GM12878 (cell line): ENCODE measurements around the gene RNF181. TPM values are rescaled to one million over a fixed set of nuclear protein-coding genes. Genes with fewer than 3 reads are reported as not detected.

Source experiments
- ATAC-seq: fragments of 200-7000 bp; cut with Tn5 transposase; 3 replicates; pipeline ENCODE4 v1.9.1; 2020; ENCODE audit warnings: mild to moderate bottlenecking, moderate library complexity
- BruUV-seq: library from RNA; stranded (reverse); fragments of 400-500 nt; replicated peaks from 2 replicates; lab custom pipeline; 2021; lab: Mats Ljungman, UMichigan
- CTCF ChIA-PET: fragments of 300-600 bp; sonication (Branson Sonifier 250); formaldehyde crosslinking; extraction: SDS; loops from one replicate; lab custom pipeline; 2021; ENCODE audit warnings: inconsistent platforms; lab: Yijun Ruan, JAX
- POLR2A ChIA-PET: fragments of 350-600 bp; formaldehyde crosslinking; extraction: SDS; loops from one replicate; lab custom pipeline; 2021; ENCODE audit warnings: inconsistent platforms; lab: Charles Lee
- RAD21 ChIA-PET: fragments of 300-600 bp; sonication (Branson Sonifier 250); formaldehyde crosslinking; loops from one replicate; lab custom pipeline; 2023; ENCODE audit warnings: antibody characterized with exemption; ENCODE audit not compliant: unreplicated experiment; lab: Charles Lee
- SMC1A ChIA-PET: fragments of 300-600 bp; sonication (Branson Sonifier 250); formaldehyde crosslinking; loops from one replicate; lab custom pipeline; 2023; ENCODE audit not compliant: unreplicated experiment, uncharacterized antibody; lab: Charles Lee
- DNase-seq: peaks from one replicate; pipeline ENCODE4 v3.0.0-alpha.2; 2011; ENCODE audit warnings: low read depth, low spot score
- FAIRE-seq: peaks from 3 replicates; lab custom pipeline; 2011; peaks lifted over from hg19 to GRCh38; lab: Jason Lieb, UNC
- H2AFZ ChIP-seq: 2 replicates; pipeline ENCODE4 v1.6.0; 2011; ENCODE audit warnings: low read depth, low read length, control low read depth; ENCODE audit not compliant: control insufficient read depth
- H3K27ac ChIP-seq: 2 replicates; pipeline ENCODE4 v1.5.1; 2011; ENCODE audit warnings: control low read depth; ENCODE audit not compliant: control insufficient read depth, insufficient read depth
- H3K27me3 ChIP-seq, 2 experiments: replicated peaks in 1 of 2; 2 replicates each; pipeline versions ENCODE4 v1.6.0 to v1.6.1; 2011; ENCODE audit warnings: low read length in 1 of 2; ENCODE audit not compliant: control insufficient read depth in 2 of 2, insufficient read depth in 2 of 2
- H3K36me3 ChIP-seq, 2 experiments: 2 replicates each; pipeline ENCODE4 v1.5.1; 2011; ENCODE audit warnings: low read length in 1 of 2; ENCODE audit not compliant: control insufficient read depth in 2 of 2, insufficient read depth in 2 of 2
- H3K4me1 ChIP-seq: 2 replicates; pipeline ENCODE4 v1.6.1; 2011; ENCODE audit warnings: mild to moderate bottlenecking, low read length, moderate library complexity, mixed read lengths; ENCODE audit not compliant: control insufficient read depth, insufficient read depth
- H3K4me2 ChIP-seq: 2 replicates; pipeline ENCODE4 v1.6.0; 2011; ENCODE audit warnings: control low read depth; ENCODE audit not compliant: control insufficient read depth, insufficient read depth
- H3K4me3 ChIP-seq: fragments of 200-600 bp; sonication (generic); 2 replicates; pipeline ENCODE4 v1.5.1; 2016
- H3K79me2 ChIP-seq: 2 replicates; pipeline ENCODE4 v1.6.0; 2011; ENCODE audit warnings: low read length; ENCODE audit not compliant: control insufficient read depth, insufficient read depth
- H3K9ac ChIP-seq: 2 replicates; pipeline ENCODE4 v1.8.0; 2011; ENCODE audit warnings: low read length, control low read depth, mixed read lengths; ENCODE audit not compliant: control insufficient read depth, insufficient read depth
- H3K9me3 ChIP-seq: replicated peaks from 3 replicates; pipeline ENCODE4 v1.5.1; 2011; ENCODE audit warnings: mild to moderate bottlenecking, low read length; ENCODE audit not compliant: control insufficient read depth, insufficient read depth
- H4K20me1 ChIP-seq: 2 replicates; pipeline ENCODE4 v1.6.0; 2011; ENCODE audit not compliant: control insufficient read depth, insufficient read depth
- CBX3 ChIP-seq: fragments of 200-600 bp; sonication (generic); IDR thresholded peaks from 2 replicates; pipeline ENCODE4 v1.6.1; 2016; ENCODE audit warnings: low read depth, borderline replicate concordance
- HDAC2 ChIP-seq: fragments of 200-600 bp; sonication (generic); IDR thresholded peaks from 2 replicates; pipeline ENCODE4 v1.6.1; 2017
- RUNX3 ChIP-seq: IDR thresholded peaks from 2 replicates; pipeline ENCODE4 v1.6.1; 2012; ENCODE audit warnings: low read length, inconsistent platforms
- SRF ChIP-seq, 2 experiments: IDR thresholded peaks; 2 replicates each; pipeline ENCODE4 v1.6.1; 2011; ENCODE audit warnings: low read depth in 2 of 2, low read length in 2 of 2, mild to moderate bottlenecking in 1 of 2, moderate library complexity in 1 of 2
- TAF1 ChIP-seq: IDR thresholded peaks from 2 replicates; pipeline ENCODE4 v1.6.1; 2011; ENCODE audit warnings: mild to moderate bottlenecking, low read depth, low read length, borderline replicate concordance
- TCF3 ChIP-seq: IDR thresholded peaks from 2 replicates; pipeline ENCODE4 v1.6.1; 2012; ENCODE audit warnings: low read depth, mild to moderate bottlenecking, low read length, borderline replicate concordance; ENCODE audit not compliant: insufficient read depth
- WGBS: methylation state at CpG from one replicate; pipeline ENCODE4 v1.1.6; 2016; ENCODE audit warnings: low lambda C conversion rate; ENCODE audit not compliant: insufficient replicate concordance, insufficient coverage; ENCODE audit errors: missing lambda C conversion rate; 5-methylcytosine and 5-hydroxymethylcytosine counted together
- in situ Hi-C: fragments of 300-500 bp; cut with MboI; formaldehyde crosslinking; loops from 9 replicates; pipeline ENCODE4 v1.14.3; 2018; ENCODE audit warnings: mixed read lengths
- intact Hi-C: fragments of 100-400 bp; cut with micrococcal nuclease; formaldehyde crosslinking; loops from one replicate; pipeline ENCODE4 v1.14.2; 2022; ENCODE audit not compliant: unreplicated experiment
- polyA plus RNA-seq, 11 experiments: library from polyadenylated mRNA; depleted of rRNA in 4 of 11; unstranded in 6 of 11; stranded (reverse) in 5 of 11; fragments of >200 nt; fragmentation: Nextera tagmentation in 4 of 11; fragmentation: Illumina TruSeq in 1 of 11; extraction: Ambion mirVana in 4 of 11; extraction: Trizol in 1 of 11; gene quantifications; 1 replicate in 1 of 11; 2 replicates in 10 of 11; pipeline versions ENCODE4 v1.2.1 to v1.2.3, GENCODE V29; 2011 to 2016; ENCODE audit warnings: inconsistent platforms in 2 of 11, missing spikeins in 2 of 11, low read depth in 1 of 11
- small RNA-seq: library from RNA; depleted of rRNA; stranded (forward); fragments of <200 nt; gene quantifications from one replicate; pipeline ENCODE3, GENCODE V24; 2014
- total RNA-seq, 4 experiments: library from RNA; depleted of rRNA in 3 of 4; stranded (reverse); fragments of >200 nt in 3 of 4; fragmentation: Illumina TruSeq in 1 of 4; extraction: Trizol in 1 of 4; gene quantifications; 2 replicates each; pipeline versions ENCODE4 v1.2.1 to v1.2.3, GENCODE V29; 2013 to 2021
- TF ChIP-seq, protein P1 (sequence below): fragments of 450-650 bp; formaldehyde crosslinking; IDR thresholded peaks from 2 replicates; pipeline ENCODE4 v1.5.0; 2022; ENCODE audit warnings: mild to moderate bottlenecking, missing genetic modification characterization

The RNF181 gene
- total and polyA plus RNA-seq, 10 of the 15 experiments (the other 5 are each of a cell fraction or from before 2014, with no cell fraction given): 101 to 409 (median 213) TPM

DNA sequence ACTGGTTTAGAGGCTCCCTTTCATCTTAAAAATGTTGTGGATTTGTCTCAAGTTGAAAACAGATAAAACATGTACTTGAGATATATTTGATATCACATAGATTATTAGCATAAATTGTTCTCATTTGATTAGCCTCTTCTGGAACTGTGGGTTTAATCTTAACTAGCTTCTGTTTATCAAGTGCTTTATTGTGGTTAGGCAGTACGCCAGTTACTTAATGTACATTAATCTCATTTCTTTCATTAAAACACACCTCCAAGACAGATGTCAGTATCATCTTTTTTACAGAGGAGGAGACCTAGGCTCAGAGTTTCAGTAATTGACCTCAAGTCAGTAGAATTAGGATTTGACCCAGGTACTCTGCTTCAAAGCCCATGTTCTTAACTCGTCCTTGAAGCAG is 50.6 kb downstream of the RNF181 start:
- TF ChIP-seq SRF (IDR thresholded peaks at IDR 0.05; ENCODE audit: low read depth in 2 of 2, low read length in 2 of 2) (no peak), RUNX3 (no peak), HDAC2 (no peak), TCF3 (no peak), TAF1 (no peak), CBX3 (no peak)
- TF ChIP-seq, protein P1, sequence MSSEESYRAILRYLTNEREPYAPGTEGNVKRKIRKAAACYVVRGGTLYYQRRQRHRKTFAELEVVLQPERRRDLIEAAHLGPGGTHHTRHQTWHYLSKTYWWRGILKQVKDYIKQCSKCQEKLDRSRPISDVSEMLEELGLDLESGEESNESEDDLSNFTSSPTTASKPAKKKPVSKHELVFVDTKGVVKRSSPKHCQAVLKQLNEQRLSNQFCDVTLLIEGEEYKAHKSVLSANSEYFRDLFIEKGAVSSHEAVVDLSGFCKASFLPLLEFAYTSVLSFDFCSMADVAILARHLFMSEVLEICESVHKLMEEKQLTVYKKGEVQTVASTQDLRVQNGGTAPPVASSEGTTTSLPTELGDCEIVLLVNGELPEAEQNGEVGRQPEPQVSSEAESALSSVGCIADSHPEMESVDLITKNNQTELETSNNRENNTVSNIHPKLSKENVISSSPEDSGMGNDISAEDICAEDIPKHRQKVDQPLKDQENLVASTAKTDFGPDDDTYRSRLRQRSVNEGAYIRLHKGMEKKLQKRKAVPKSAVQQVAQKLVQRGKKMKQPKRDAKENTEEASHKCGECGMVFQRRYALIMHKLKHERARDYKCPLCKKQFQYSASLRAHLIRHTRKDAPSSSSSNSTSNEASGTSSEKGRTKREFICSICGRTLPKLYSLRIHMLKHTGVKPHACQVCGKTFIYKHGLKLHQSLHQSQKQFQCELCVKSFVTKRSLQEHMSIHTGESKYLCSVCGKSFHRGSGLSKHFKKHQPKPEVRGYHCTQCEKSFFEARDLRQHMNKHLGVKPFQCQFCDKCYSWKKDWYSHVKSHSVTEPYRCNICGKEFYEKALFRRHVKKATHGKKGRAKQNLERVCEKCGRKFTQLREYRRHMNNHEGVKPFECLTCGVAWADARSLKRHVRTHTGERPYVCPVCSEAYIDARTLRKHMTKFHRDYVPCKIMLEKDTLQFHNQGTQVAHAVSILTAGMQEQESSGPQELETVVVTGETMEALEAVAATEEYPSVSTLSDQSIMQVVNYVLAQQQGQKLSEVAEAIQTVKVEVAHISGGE: no peak
- Histone ChIP-seq H3K4me3 (no peak overlapping the region), H4K20me1 (no peaks in the 10 kb centered on the region), H3K4me2 (no peak overlapping the region), H3K79me2 (no peaks in the 10 kb centered on the region), H3K36me3 (peaks cover 29 to 41% of the 10 kb centered on the region in 2 experiments), H2AFZ (no peak overlapping the region), H3K9ac (no peak overlapping the region), H3K4me1 (peaks cover 18% of the 10 kb centered on the region), H3K9me3 (no peaks in the 10 kb centered on the region), H3K27me3 (no peaks in the 10 kb centered on the region), H3K27ac (no peak overlapping the region)
- no peak for FAIRE-seq
- SMC1A ChIA-PET: interaction anchor here (0.9 kb wide), 1 partner anchor 23 kb away, joined by 3 read pairs; no protein-coding TSS in a partner anchor
- RAD21 ChIA-PET: no interaction called here
- POLR2A ChIA-PET: no interaction called here
- no TSS peak for BruUV-seq
- CTCF ChIA-PET: interaction anchor here (1.0 to 2.0 kb wide), 3 partner anchors 9 to 226 kb away, joined by 3 to 7 read pairs (median 6); no protein-coding TSS in a partner anchor
- intact Hi-C loops: no loop called here
- WGBS: 95% methylated on average over 2 of the region's 2 CpGs
- in situ Hi-C loops: no loop called here
- DNase-seq: no peak
- ATAC-seq: no peak

Small RNAs within 50 kb of the gene (small RNA-seq; reads per million reads assigned to genes)
- not detected for gene RN7SL126P

Other genes with a start within 250 kb of the RNF181 start
Only the 7 nearest of the 14 such genes appear.
- gene MAT2A, start 56.6 kb upstream of the RNF181 start, total RNA-seq (2014; rRNA removed): 183 TPM in 2 replicates
- 125 and 133 TPM in 2 replicates for gene MAT2A, start 56.6 kb upstream of the RNF181 start, total RNA-seq (2014; rRNA removed; fragmentation: Illumina TruSeq; extraction: Trizol)
- 255 and 286 TPM in 2 replicates for gene MAT2A, start 56.6 kb upstream of the RNF181 start, total RNA-seq (2021)
- gene MAT2A, start 56.6 kb upstream of the RNF181 start, polyA plus RNA-seq (2011; rRNA removed): 408 and 460 TPM in 2 replicates
- 293 and 364 TPM in 2 replicates for gene MAT2A, start 56.6 kb upstream of the RNF181 start, polyA plus RNA-seq (2014; fragmentation: Illumina TruSeq; extraction: Trizol)
- 100 to 1,000 TPM in 1 of 2 experiments, 10 to 100 TPM in 1; 97.6 to 127 TPM for gene MAT2A, start 56.6 kb upstream of the RNF181 start, polyA plus RNA-seq (2014; fragmentation: Nextera tagmentation; extraction: Ambion mirVana)
- gene MAT2A, start 56.6 kb upstream of the RNF181 start, polyA plus RNA-seq (2014; rRNA removed): 329 and 359 TPM in 2 replicates
- 100 to 1,000 TPM; 312 to 333 TPM for gene MAT2A, start 56.6 kb upstream of the RNF181 start, polyA plus RNA-seq (2016; fragmentation: Nextera tagmentation; extraction: Ambion mirVana)
- 22.2 and 23.6 TPM in 2 replicates for gene GGCX, start 34.3 kb upstream of the RNF181 start, total RNA-seq (2014; rRNA removed)
- gene GGCX, start 34.3 kb upstream of the RNF181 start, total RNA-seq (2014; rRNA removed; fragmentation: Illumina TruSeq; extraction: Trizol): 18.5 and 20.8 TPM in 2 replicates
- 22.9 and 24.6 TPM in 2 replicates for gene GGCX, start 34.3 kb upstream of the RNF181 start, total RNA-seq (2021)
- 20.5 and 26.1 TPM in 2 replicates for gene GGCX, start 34.3 kb upstream of the RNF181 start, polyA plus RNA-seq (2011; rRNA removed)
- gene GGCX, start 34.3 kb upstream of the RNF181 start, polyA plus RNA-seq (2014; fragmentation: Illumina TruSeq; extraction: Trizol): 18.1 and 22.5 TPM in 2 replicates
- gene GGCX, start 34.3 kb upstream of the RNF181 start, polyA plus RNA-seq (2014; fragmentation: Nextera tagmentation; extraction: Ambion mirVana): 10 to 100 TPM; 46.6 to 52.7 TPM
- 27.0 and 37.6 TPM in 2 replicates for gene GGCX, start 34.3 kb upstream of the RNF181 start, polyA plus RNA-seq (2014; rRNA removed)
- gene GGCX, start 34.3 kb upstream of the RNF181 start, polyA plus RNA-seq (2016; fragmentation: Nextera tagmentation; extraction: Ambion mirVana): 10 to 100 TPM; 25.4 to 30.3 TPM
- gene VAMP8, start 18.2 kb upstream of the RNF181 start, total RNA-seq (2014; rRNA removed): 148 and 159 TPM in 2 replicates
- gene VAMP8, start 18.2 kb upstream of the RNF181 start, total RNA-seq (2014; rRNA removed; fragmentation: Illumina TruSeq; extraction: Trizol): 89.5 and 93.6 TPM in 2 replicates
- gene VAMP8, start 18.2 kb upstream of the RNF181 start, total RNA-seq (2021): 135 and 141 TPM in 2 replicates
- 266 and 269 TPM in 2 replicates for gene VAMP8, start 18.2 kb upstream of the RNF181 start, polyA plus RNA-seq (2011; rRNA removed)
- 266 and 296 TPM in 2 replicates for gene VAMP8, start 18.2 kb upstream of the RNF181 start, polyA plus RNA-seq (2014; fragmentation: Illumina TruSeq; extraction: Trizol)
- 100 to 1,000 TPM; 544 to 744 TPM for gene VAMP8, start 18.2 kb upstream of the RNF181 start, polyA plus RNA-seq (2014; fragmentation: Nextera tagmentation; extraction: Ambion mirVana)
- 184 and 193 TPM in 2 replicates for gene VAMP8, start 18.2 kb upstream of the RNF181 start, polyA plus RNA-seq (2014; rRNA removed)
- gene VAMP8, start 18.2 kb upstream of the RNF181 start, polyA plus RNA-seq (2016; fragmentation: Nextera tagmentation; extraction: Ambion mirVana): 100 to 1,000 TPM; 210 to 223 TPM
- 17.7 and 19.3 TPM in 2 replicates for gene VAMP5, start 11.3 kb upstream of the RNF181 start, total RNA-seq (2014; rRNA removed)
- gene VAMP5, start 11.3 kb upstream of the RNF181 start, total RNA-seq (2014; rRNA removed; fragmentation: Illumina TruSeq; extraction: Trizol): 6.7 and 7.4 TPM in 2 replicates
- gene VAMP5, start 11.3 kb upstream of the RNF181 start, total RNA-seq (2021): 21.8 and 24.5 TPM in 2 replicates
- 1.4 and 3.8 TPM in 2 replicates for gene VAMP5, start 11.3 kb upstream of the RNF181 start, polyA plus RNA-seq (2011; rRNA removed)
- gene VAMP5, start 11.3 kb upstream of the RNF181 start, polyA plus RNA-seq (2014; fragmentation: Illumina TruSeq; extraction: Trizol): 11.0 and 22.0 TPM in 2 replicates
- 10 to 100 TPM; 37.1 to 52.7 TPM for gene VAMP5, start 11.3 kb upstream of the RNF181 start, polyA plus RNA-seq (2014; fragmentation: Nextera tagmentation; extraction: Ambion mirVana)
- 31.3 and 38.3 TPM in 2 replicates for gene VAMP5, start 11.3 kb upstream of the RNF181 start, polyA plus RNA-seq (2014; rRNA removed)
- gene VAMP5, start 11.3 kb upstream of the RNF181 start, polyA plus RNA-seq (2016; fragmentation: Nextera tagmentation; extraction: Ambion mirVana): 10 to 100 TPM; 23.8 to 28.0 TPM
- 2.7 and 3.3 TPM in 2 replicates for gene TMEM150A, start 7.0 kb downstream of the RNF181 start, total RNA-seq (2014; rRNA removed)
- 1.3 and 1.7 TPM in 2 replicates for gene TMEM150A, start 7.0 kb downstream of the RNF181 start, total RNA-seq (2014; rRNA removed; fragmentation: Illumina TruSeq; extraction: Trizol)
- gene TMEM150A, start 7.0 kb downstream of the RNF181 start, total RNA-seq (2021): 2.5 and 3.8 TPM in 2 replicates
- 0.68 and 1.6 TPM in 2 replicates for gene TMEM150A, start 7.0 kb downstream of the RNF181 start, polyA plus RNA-seq (2011; rRNA removed)
- 0.68 and 2.5 TPM in 2 replicates for gene TMEM150A, start 7.0 kb downstream of the RNF181 start, polyA plus RNA-seq (2014; fragmentation: Illumina TruSeq; extraction: Trizol)
- 1 to 10 TPM in 1 of 2 experiments, under 1 TPM in 1; 0.45 to 1.5 TPM for gene TMEM150A, start 7.0 kb downstream of the RNF181 start, polyA plus RNA-seq (2014; fragmentation: Nextera tagmentation; extraction: Ambion mirVana)
- gene TMEM150A, start 7.0 kb downstream of the RNF181 start, polyA plus RNA-seq (2014; rRNA removed): 4.1 and 4.7 TPM in 2 replicates
- 1 to 10 TPM; 3.9 to 4.4 TPM for gene TMEM150A, start 7.0 kb downstream of the RNF181 start, polyA plus RNA-seq (2016; fragmentation: Nextera tagmentation; extraction: Ambion mirVana)
- gene C2orf68, start 16.3 kb downstream of the RNF181 start, total RNA-seq (2014; rRNA removed): 26.1 and 27.5 TPM in 2 replicates
- 19.1 and 22.3 TPM in 2 replicates for gene C2orf68, start 16.3 kb downstream of the RNF181 start, total RNA-seq (2014; rRNA removed; fragmentation: Illumina TruSeq; extraction: Trizol)
- gene C2orf68, start 16.3 kb downstream of the RNF181 start, total RNA-seq (2021): 31.5 and 34.3 TPM in 2 replicates
- gene C2orf68, start 16.3 kb downstream of the RNF181 start, polyA plus RNA-seq (2011; rRNA removed): 44.9 and 56.1 TPM in 2 replicates
- 25.3 and 26.5 TPM in 2 replicates for gene C2orf68, start 16.3 kb downstream of the RNF181 start, polyA plus RNA-seq (2014; fragmentation: Illumina TruSeq; extraction: Trizol)
- 10 to 100 TPM; 12.7 to 15.9 TPM for gene C2orf68, start 16.3 kb downstream of the RNF181 start, polyA plus RNA-seq (2014; fragmentation: Nextera tagmentation; extraction: Ambion mirVana)
- gene C2orf68, start 16.3 kb downstream of the RNF181 start, polyA plus RNA-seq (2014; rRNA removed): 33.7 and 34.6 TPM in 2 replicates
- 10 to 100 TPM; 30.4 to 33.9 TPM for gene C2orf68, start 16.3 kb downstream of the RNF181 start, polyA plus RNA-seq (2016; fragmentation: Nextera tagmentation; extraction: Ambion mirVana)
- 71.7 and 73.5 TPM in 2 replicates for gene USP39, start 20.4 kb downstream of the RNF181 start, total RNA-seq (2014; rRNA removed)
- 55.2 and 55.8 TPM in 2 replicates for gene USP39, start 20.4 kb downstream of the RNF181 start, total RNA-seq (2014; rRNA removed; fragmentation: Illumina TruSeq; extraction: Trizol)
- 55.1 and 56.3 TPM in 2 replicates for gene USP39, start 20.4 kb downstream of the RNF181 start, total RNA-seq (2021)
- 55.7 and 70.9 TPM in 2 replicates for gene USP39, start 20.4 kb downstream of the RNF181 start, polyA plus RNA-seq (2011; rRNA removed)
- 72.8 and 80.3 TPM in 2 replicates for gene USP39, start 20.4 kb downstream of the RNF181 start, polyA plus RNA-seq (2014; fragmentation: Illumina TruSeq; extraction: Trizol)
- gene USP39, start 20.4 kb downstream of the RNF181 start, polyA plus RNA-seq (2014; fragmentation: Nextera tagmentation; extraction: Ambion mirVana): 10 to 100 TPM; 24.2 to 44.7 TPM
- gene USP39, start 20.4 kb downstream of the RNF181 start, polyA plus RNA-seq (2014; rRNA removed): 53.3 and 61.8 TPM in 2 replicates
- gene USP39, start 20.4 kb downstream of the RNF181 start, polyA plus RNA-seq (2016; fragmentation: Nextera tagmentation; extraction: Ambion mirVana): 10 to 100 TPM; 75.7 to 79.6 TPM